ENCODE results near the gene TEX101.
"Not testable (repeated sequence)": the region's sequence is repeated elsewhere in the genome, so short reads cannot be mapped to it uniquely, and the experiment has no call there.

TEX101 gene

DNA sequence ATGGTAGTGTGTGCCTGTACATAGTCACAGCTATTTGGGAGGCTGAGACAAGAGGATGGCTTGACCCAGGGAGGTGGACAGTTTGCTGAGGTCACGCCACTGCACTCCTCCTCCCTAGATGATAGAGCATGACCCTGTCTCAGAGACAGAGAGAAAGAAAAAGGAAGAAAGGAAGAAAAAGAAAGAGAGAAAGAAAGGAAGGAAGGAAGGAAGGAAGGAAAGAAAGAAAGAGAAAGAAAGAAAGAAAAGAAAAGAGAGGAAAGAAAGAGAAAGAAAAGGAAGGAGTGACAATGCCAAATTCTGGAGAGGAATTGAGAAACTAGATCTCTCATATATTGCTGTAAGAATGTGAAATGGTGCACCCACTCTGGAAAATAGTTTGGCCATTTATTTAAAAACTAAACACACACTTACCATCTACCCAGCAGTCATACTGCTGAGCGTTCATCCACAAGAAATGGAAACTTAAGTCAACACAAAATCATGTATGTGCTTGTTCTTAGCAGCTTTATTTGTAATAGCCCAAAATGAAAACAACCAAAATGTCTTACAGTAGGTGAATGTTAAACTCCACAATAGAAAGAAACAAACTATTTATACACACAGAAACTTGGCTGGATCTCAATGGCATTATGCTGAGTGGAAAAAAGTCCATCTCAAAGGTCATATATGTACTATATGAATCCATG, 7.5 kb downstream of the TEX101 start:
- DNase-seq, result no peak

DNA sequence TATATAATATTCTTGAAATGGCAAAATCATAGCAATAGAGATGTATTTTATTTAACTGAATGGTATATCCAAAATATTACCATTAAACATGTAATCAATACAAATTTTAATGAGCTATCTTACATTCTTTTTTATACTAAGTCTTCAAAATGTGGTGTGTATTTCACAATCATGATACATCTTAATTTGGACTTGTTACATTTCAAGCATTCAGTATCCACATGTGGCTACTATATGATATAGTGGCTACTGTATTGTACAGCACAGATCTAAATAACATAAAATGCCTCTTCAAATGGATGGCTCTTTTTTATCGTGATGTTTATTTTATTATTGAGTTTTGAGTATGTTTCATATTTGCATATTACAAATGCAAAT, 8.0 kb downstream of the TEX101 start:
- DNase-seq, result no peak

DNA sequence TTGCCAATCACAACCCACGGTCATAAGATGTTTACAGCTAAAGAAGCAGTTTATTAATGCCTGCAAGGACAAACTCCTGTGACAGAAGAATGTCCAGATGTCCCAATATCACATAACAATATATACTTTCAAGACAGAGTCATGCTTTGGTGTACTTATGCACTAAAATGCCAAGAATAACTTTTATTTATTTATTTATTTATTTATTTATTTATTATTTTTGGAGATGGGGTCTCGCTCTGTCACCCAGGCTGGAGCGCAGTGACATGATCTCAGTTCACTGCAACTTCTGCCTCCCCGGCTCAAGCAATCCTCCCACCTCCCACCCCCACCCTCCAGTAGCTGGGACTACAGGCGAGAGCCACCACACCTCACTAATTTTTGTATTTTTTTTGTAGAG, 9.1 kb downstream of the TEX101 start:
- no peak for DNase-seq

DNA sequence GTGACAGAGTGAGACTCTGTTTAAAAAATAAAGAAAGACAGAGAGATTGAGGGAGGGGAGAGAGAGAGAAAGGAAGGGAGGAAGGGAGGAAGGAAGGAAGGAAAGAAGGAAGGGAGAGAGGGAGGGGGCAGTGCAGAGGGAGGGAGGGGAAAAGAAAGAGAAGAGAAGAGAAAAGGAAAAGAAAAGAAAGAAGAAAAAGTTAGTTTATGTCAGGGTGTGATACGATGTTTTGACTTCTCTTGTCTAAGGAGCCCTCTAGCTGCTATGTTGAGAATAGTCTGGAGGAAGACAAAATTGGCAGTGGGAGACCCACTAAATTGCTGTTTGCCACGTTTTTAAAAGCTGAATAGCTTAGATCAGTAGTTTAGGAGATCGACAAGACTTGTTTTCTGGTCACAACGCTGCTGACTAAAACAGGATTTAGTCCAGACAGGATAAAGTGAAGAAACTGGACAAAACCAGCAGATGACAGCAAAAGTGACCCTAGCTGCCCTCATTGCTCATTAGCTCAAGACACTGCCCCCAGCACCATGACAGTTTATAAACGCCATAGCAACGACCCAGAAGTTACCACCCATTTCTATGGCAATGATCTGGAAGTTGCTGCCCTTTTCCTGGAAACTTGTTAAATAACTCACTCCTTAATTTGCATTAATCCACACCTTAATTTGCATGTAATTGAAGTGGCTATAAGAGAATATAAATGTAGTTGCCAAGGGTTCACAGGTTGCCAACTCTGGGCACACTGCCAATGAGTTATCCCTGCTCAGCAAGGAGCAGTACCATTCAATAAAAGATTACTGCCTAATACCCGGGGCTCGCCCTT, 11.1 kb downstream of the TEX101 start:
- DNase-seq, result peak; percentile 65

DNA sequence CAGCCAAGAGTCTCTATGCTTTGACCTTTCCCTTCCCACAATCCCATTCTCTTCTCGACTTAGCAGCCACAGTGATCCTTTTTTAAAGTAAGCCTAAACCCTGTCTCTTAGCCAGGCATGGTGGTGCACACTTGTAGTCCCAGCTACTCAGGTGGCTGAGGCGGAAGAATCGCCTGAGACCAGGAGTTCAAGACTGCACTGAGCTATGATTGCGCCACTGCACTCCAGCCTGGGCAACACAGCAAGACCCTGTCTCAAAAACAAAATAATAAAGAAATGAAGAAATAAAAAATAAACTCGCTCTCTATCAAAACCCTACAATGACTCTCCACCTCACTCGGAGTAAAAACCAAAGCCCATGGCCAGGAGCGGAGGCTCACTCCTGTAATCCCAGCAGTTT, 14.7 kb downstream of the TEX101 start:
- no peak for DNase-seq

DNA sequence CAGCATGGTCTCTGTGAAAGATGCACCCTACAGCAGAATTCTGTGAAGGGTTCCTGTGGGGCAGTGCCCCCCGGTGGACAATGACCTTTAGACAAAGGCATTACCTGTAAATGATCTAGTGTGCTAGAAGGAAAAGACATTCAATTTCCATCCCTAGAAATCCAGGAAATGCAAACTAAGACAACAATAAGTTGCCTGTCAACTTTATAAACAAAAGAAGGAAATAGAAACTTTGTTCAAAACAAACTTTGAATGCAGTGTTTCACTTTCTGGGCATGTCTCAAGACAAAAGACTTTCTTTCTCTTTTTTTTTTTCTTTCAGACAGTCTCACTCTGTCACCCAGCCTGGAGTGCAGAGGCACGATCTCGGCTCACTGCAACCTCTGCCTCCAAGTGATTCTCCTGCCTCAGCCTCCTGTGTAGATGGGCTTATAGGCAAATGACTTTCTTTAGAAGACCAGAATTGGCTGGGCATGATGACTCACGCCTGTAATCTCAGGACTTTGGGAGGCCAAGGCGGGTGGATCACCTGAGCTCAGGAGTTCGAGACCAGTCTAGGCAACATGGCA, 15.5 kb downstream of the TEX101 start:
- no peak for DNase-seq

DNA sequence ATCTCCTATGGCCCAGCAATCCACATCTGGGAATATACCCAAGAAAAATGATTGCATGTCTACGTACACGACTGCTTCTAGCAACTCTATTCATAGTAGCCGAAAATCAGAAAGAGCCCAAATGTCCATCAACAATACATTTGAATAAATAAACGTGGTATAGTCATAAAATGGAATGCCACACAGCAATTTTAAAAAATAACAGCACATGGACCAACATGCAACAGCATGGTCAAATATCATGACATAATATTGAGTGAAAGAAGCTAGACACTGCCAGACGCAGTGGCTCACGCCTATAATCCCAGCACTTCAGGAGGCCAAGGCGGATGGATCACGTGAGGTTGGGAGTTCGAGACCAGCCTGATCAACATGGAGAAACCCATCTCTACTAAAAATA, 16.3 kb downstream of the TEX101 start:
- DNase-seq, result no peak

DNA sequence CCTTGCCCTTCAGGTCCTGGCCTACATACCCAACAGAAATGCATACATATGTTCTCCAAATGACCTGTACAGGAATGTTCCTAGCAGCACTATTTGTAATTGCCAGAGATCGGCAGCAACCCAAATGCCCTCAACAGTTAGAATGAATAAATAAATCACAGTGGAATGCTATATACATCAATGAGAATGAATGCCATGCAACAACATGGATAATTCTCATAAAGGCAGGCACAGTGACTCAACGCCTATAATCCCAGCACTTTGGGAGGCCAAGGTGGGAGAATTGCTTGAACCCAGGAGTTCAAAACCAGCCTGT, 18.6 kb downstream of the TEX101 start:
- no peak for DNase-seq

DNA sequence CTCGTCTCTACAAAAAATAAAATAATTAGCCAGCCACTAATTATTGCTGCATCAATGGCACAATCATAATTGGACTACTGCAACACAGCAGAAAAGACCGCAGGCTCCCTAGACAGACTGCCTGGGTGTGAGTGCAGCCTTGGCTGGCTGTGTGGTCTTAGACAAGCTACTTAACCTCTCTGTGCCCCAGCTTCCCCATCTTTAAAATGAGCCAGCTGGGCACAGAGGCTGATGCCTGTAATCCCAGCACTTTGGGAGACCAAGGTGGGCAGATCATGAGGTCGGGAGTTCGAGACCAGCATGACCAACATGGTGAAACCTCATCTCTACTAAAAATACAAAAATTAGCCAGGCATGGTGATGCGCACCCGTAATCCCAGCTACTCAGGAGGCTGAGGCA, 19.0 kb downstream of the TEX101 start:
- no peak for DNase-seq

DNA sequence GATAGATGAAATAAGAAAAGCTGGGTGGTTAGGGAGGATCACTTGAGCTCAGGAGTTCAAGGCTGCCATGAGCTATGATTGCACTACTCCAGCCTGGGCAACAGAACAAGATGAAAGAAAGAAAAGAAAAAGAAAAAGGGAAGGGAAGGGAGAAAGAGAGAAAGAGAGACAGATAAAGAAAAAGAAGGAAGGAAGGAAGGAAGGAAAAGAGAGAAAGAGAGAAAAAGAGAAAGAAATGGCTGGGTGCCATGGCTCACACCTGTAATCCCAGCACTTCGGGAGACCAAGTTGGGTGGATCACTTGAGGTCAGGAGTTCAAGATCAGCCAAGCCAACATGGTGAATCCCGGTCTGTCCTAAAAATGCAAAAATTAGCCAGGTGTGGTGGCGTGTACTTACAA, 21.1 kb downstream of the TEX101 start:
- no peak for DNase-seq

DNA sequence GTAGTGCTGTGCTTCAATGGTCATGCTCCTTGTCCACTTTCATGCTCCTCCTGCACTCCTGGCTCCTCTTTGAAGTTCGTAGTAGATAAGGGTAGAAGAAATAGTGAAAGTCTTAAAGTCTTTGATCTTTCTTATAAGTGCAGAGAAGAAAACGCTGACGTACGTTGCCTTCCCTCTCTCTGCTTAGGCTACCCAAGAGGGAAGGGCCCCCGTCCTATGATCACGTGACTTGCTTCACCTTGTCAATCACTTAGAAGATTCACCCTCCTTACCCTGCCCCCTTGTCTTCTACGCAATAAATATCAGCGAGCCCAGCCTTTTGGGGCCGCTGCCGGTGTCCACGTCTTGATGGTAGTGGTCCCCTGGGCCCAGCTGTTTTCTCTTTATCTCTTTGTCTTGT, 22.6 kb downstream of the TEX101 start:
- not testable (repeated sequence) for DNase-seq

DNA sequence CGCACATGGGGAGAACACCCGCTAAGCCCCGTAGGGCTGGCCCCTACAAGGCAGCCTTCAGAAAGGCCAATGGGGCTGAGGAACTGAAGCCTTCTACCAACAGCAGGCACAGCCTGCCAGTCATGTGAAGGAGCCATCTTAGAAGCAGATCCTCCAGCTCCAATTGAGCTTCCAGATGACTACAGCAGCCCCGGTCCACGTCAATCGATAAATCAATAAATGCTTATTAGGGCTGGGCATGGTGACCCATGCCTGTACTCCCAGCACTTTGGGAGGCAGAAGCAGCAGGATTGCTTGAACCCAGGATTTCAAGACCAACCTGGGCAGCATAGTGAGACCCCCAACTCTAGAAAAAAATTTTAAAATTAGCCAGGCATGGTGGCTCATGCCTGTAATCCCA, 23.0 kb downstream of the TEX101 start:
- no peak for DNase-seq

DNA sequence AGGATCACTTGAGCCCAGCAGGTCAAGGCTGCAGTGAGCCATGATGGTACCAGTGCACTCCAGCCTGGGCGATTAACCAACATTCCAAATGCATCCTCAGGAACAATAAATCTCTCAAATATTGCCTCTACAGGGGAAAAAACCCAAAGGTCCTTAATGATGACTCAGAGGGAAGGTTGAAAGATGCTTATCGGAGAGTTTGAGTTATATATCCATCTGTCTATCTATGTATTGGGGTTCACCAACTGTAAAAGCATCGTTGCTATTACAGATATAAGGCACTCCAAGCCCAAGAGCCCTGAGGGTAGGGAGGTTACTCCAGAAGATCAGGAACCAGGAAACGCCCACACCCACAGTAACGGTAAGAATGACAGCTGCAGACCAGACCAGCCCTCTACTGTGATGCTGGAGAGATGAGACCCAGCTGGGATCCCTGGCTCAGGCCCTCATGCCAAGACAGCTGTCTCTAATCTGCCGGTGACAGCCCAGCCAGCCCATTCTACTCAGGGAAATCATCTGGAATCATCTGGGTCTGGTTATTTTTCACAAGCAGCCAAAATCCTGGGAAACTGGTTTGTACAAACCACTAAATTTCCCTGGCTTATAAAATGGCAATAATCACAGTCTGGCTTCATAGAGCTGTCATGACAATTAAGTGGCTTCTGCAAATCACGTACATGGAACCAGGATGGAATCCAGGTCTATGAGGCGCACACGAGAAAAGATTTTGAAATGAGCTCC, 23.8 kb downstream of the TEX101 start:
- DNase-seq, result no peak

DNA sequence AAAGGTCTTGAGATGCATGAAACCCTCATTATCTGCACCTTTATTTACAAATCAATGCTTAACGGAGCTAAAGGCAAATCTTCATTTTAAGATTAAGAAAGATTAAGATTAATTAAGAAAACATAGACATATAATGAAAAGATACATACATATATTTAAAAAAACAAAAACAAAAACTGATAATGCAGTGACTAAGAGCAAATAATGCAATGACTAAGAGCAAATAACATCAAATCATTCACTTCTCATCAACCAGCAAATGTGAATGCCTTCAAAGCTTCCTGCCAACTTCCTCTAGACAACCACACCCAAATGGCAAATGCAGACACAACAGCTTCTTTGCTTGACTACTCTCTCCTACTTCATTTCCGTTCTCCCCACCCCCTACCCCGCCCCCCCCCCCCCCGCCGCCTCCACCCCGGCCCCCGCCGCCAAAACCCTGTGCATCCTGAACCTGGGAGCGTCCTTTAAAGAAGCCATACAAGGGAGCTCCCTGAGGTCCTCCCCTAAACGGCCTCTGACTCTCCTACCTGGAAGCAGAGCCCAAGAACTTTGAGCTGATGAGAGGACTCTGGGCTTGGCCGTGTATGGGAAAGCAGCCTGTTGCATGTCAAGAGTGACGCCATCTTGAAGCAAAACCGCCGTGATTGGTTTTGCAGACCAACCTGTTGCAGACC, 24.5 kb downstream of the TEX101 start:
- DNase-seq, result peak; percentile 53

DNA sequence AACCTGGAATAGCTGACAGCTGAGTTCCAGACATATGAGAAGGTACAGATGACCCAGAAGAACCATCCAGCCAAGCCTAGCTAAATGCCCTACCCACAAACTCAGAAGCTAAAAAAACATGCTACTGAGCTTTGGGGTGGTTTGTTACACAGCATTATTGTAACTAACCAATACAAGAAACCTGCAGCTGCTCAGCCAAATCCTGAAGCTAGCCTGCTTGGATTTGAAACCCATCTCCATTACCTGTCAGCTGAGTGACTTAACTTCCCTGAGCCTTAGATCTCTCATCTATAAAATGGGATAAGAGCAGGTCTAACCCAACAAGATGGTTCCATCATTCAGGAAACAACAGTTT, 25.0 kb downstream of the TEX101 start:
- no peak for DNase-seq

DNA sequence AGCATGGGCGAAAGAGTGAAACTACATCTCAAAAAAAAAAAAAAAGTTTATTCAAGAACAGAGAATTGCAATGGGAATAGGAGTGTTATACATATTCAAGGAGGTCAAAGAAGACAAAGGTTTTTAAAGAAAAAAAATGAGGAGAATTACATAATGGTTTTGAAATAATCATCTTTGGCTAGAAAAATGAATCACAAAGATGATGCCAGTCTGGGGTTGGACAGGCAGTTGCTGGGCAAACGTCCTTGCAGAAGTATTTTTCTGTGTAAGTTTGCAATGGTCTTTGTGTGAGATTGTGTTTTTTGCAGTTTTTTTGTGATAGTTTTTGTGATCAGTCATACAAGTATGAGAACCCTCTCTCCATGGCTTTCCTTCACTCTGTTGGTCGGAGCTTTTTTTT, 27.0 kb downstream of the TEX101 start:
- no peak for DNase-seq

DNA sequence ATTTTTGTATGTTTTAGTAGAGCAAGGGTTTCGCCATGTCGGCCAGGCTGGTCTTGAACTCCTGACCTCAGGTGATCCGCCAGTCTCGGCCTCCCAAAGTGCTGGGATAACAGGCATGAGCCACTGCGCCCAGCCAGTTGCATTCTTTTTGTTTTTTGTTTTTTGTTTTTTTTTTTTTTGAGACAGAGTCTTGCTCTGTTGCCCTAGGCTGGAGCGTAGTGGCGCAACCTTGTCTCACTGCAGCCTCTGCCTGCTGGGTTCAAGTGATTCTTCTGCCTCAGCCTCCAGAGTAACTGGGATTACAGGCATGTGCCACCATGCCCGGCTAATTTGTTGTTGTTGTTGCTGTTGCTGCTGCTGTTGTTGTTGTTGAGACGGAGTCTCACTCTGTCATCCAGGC, 29.4 kb downstream of the TEX101 start:
- DNase-seq, result not testable (repeated sequence)

DNA sequence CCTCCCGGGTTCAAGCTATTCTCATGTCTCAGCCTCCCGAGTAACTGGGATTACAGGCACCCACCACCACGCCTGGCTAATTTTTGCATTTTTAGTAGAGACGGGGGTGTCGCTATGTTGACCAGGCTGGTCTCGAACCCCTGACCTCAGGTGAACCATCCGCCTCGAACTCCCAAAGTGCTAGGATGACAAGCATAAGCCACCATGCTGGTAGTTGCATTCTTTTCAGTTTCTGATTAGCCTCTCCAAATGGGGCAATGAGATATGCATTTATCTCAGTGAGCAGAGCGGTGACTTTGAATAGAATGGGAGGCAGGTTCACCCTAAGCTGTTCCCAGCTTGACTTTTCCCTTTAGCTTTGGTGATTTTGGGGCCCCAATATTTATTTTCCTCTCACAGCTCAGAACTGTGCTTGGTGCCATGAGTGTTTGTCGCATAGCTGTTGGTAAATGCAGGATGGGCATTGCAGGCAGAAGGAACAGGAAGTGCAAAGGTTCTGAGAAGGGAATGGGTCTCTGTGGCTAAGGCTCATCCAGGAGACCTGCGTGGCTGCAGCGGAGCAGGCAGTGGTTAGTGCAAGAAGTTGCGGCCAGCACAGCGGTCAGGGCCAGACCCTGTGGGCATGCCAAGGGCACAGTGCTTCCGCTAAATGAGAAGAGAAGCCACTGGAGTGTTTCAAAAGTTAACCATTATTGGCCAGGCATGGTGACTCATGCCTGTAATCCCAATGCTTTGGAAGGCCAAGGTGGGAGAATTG, 30.0 kb downstream of the TEX101 start:
- no peak for DNase-seq

DNA sequence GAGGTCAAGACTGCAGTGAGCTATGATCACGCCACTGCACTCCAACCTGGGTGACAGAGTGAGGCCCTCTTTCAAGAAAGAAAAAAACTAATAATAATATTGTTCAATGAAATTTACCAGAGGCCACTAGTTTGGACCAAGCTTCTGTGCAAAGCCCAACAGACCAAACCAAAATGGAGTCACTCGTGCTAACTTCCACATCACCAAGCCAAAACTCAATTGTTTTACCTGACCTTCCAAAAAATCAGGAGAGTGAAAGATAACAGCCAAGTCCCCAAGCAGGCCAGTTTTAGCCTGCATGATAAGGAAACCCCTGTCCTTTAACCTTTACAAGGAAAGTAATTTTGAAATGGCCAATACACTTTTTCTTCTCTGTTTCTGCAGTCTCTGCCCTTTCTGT, 30.7 kb downstream of the TEX101 start:
- DNase-seq, result no peak

DNA sequence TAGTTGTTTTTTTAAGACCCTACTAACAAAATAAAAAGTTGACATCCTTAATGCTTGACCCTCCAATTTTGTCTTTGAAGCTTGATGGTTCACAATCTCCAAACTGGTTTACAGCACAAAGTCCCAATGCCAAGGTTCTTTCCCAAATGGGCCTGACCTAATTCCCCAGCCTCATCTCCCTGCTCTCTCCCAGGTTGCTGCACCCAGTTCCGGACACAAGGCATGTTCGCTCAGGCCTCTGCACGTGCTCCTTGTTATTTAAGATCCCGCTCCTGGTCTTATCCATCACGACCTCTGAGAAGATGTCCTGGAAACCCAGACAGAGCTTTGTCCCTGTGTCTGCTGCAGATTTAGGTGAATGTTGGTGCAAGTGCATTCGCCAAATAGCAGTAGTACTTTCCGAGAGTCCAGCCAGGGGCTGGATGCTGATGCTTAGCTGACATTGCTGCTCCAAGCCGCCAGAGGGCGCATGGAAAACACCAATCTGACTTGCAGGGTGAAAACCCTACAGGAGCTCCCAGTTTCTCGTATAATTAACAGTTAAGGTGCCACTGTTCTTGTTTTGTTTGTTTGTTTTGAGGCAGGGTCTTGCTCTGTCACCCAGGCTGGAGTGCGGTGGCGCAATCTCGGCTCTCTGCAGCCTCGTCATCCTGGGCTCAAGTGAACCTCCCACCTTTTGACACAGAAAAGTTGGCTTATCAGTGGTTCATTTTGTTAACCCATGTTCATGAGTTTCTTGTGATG, 32.2 kb downstream of the TEX101 start:
- peak; percentile 64 for DNase-seq

DNA sequence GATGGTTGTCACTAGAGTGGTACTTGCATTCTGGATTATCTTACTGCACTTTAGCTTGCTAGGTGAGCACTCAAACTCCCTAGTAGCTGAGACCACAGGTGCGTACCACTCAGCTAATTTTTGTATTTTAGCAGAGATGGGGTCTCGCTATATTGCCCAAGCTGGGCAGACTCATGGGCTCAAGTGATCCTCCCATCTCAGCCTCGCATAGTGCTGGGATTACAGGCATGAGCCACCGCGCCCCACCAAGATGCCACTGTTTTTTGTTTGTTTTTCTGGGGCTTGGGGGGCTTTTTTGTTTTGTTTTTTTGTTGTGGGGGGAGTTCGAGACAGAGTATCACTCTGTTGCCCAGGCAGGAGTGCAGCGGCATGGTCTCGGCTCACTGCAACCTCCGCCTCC, 33.0 kb downstream of the TEX101 start:
- DNase-seq, result no peak

DNA sequence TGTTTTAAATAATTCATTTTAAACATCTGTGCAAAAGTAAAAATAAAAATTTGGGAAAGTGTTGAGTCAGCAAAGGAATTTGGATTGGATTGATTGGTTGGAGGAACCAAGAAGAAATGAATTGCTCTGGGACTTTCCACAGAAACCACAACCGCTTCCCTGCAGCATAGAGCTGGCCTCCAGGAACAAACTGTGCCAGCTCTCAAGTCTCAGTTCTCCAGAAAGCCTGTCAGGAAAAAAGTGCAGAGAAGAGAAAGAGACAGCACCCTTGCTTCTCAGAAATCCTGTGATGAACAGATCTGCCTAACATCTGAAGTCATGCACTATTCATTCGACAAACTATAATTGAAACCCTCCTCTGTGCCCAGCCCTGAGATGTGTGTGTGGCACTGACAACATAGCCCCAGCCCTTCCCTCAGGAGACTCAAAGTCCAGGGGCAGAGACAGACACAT, 35.9 kb downstream of the TEX101 start:
- DNase-seq, result no peak
